ENCODE data around the gene TMUB2.
"Not testable (repeated sequence)": the region's sequence is repeated elsewhere in the genome, so short reads cannot be mapped to it uniquely, and the experiment has no call there.

The TMUB2 gene

DNA sequence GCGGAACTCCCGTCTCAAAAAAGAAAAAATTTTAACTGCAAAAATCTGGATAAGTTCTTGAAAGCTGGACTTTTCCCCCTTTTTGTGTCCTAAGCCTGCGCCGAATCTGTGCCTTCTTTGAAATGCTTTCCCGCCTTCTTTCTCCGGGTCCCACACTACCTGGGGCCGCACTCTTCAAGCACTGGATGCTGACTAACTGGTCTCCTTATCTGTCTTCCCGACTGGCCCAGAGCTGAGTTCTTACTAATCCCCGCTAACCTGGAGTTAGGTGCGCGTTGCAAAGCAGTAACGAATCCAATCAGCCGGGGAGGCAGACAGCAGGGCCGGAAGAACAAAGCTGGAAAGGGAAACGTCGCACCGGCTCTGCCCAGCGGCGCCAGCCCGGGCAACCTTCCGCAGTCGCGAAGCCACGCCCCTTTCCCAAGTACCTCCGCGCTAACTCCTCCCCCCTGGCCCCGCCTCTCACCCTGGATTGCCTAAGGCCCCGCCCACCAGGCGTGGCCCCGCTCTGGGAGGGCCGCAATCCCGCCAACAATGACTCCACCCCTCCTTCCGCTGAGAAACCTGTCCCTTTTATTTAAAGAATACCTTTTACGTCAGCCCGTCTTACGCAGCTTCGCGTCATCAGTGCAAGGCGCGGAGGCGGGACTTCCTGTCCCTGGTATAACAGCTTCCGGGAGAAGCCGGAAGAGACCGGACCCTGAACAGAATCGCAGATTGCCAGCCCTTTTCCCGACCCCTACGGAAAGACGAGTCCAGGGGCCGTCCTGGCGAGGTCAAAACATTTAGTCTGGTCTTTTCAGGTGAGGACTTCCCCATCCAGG, at the start of gene TMUB2:
Gene TMUB2 (plus strand): TSS at position 666 of the 824 bp plus-strand sequence. CDS start 737 bp downstream, outside the sequence.
- DNase-seq (ENCODE audit: low read depth), result peak; percentile 99

DNA sequence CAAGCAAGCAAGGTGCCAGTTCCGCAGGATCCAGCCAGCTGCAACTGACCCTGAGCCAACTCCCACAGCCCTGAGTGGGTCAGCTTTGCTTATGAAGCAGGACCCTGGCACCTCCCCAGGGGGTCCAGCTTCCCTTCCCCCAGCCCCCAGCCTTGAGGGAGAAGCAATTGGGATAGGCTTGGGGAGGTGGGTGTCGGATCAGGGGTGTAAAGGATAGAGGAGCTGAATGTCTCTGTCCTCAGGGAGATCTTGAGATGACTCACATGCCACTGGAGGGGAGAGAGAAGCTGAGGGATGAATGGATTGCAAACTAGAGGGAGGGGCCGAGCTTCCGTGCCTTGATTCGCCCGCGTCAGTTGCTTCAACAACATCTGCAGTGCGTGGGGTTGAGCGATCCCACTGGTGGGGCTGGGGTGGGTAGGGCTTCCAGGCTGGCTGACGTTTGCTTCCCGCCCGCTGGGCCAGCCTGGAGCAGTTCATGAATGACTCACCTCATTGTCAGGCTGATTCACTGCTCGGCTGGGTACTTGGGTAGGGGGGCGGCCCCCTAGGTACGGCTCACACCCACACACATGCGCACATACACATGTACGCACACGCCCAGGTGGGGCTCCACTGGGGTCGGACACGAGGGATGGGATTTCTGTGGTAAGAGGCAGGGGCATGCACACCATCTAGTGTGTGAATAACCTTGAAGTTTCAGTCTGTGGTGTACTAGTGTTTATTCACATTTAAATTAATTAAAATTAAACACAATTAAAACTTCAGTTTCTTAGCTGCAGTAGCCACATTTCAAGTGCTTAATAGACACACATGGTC, 48.7 kb upstream of the TMUB2 start:
- DNase-seq (ENCODE audit: low read depth), result peak; percentile 98

GRCh38 chr17:44143921-44144320, 42.9 kb upstream of the TMUB2 start:
- DNase-seq (ENCODE audit: low read depth), result not testable (repeated sequence)

GRCh38 chr17:44144966-44145739, 41.6 kb upstream of the TMUB2 start:
- peak; percentile 29 for DNase-seq (ENCODE audit: low read depth)

- DNase-seq (ENCODE audit: low read depth), result no peak
Measured at GRCh38 chr17:44146375-44147346, 40.1 kb upstream of the TMUB2 start.

GRCh38 chr17:44147812-44148211, 39.0 kb upstream of the TMUB2 start:
- DNase-seq (ENCODE audit: low read depth), result no peak

- not testable (repeated sequence) for DNase-seq (ENCODE audit: low read depth)
Measured at GRCh38 chr17:44149066-44149465, 37.7 kb upstream of the TMUB2 start.

DNA sequence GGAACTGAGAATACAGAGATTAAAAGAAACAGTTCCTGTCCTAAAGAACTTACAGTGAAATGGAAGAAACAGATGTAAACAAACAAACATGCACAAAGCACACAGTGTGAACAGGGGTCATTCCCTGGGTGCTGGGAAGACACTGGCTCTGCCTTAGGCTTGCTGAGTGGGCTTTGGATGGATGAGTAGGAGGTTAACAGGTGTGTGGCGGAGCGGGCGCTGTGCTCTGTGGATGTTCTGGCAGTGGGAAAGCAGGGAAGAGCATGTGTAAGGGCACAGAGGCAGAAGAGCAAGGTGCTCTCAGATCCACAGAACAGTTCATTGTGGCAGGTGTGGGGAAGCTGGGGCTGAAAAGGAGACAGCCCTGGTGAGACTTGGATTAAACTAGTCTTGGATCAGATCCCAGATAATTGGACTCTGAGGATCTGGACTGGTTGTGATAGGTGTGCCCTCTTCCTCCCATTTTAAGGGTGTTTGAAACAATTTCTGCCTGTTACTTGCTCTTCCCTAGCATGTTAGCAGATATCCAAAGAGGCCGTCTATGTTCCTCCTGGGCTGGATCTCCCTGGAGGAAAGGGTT, 36.9 kb upstream of the TMUB2 start:
- no peak for DNase-seq (ENCODE audit: low read depth)

DNA sequence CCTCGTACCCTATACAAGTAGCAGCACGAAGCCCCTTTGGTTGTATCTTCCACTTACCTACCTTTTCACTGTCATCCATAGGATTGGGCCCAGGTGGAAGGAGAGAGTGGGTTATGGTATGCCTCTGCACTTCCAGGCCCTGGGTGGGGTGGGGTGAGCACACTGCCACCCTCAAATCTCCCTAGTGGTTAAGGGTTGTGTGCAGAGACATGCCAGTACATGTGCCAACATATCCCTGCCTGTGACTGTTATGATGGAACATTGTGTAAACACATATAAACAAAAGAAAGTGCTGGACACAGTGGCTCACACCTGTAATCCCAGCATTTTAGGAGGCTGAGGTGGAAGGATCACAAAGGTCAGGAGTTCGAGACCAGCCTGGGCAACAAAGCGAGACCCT, 33.9 kb upstream of the TMUB2 start:
- DNase-seq (ENCODE audit: low read depth), result no peak

DNA sequence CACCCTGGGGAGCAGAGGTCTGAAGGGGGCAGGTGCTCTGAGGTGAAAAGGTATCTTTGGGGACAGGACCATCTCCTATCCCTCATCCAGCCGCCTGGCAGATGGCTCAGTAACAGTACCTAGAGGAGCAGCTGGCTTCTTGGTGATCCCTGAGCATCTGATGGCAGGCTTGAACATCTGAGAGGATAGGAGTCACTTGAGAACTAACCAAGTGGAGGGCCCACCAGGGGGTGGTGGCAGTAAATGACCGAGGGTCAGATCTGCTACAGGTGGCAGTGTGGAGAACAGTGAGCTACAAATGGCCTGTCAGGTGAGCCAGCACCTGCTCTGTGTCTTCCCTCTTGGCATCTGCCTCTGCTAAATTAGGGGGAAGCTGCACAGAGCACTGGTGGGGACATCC, 31.3 kb upstream of the TMUB2 start:
- DNase-seq (ENCODE audit: low read depth), result no peak

GRCh38 chr17:44159519-44160210, 27.1 kb upstream of the TMUB2 start:
- no peak for DNase-seq (ENCODE audit: low read depth)

- DNase-seq (ENCODE audit: low read depth), result no peak
Measured at GRCh38 chr17:44164476-44164875, 22.3 kb upstream of the TMUB2 start.

DNA sequence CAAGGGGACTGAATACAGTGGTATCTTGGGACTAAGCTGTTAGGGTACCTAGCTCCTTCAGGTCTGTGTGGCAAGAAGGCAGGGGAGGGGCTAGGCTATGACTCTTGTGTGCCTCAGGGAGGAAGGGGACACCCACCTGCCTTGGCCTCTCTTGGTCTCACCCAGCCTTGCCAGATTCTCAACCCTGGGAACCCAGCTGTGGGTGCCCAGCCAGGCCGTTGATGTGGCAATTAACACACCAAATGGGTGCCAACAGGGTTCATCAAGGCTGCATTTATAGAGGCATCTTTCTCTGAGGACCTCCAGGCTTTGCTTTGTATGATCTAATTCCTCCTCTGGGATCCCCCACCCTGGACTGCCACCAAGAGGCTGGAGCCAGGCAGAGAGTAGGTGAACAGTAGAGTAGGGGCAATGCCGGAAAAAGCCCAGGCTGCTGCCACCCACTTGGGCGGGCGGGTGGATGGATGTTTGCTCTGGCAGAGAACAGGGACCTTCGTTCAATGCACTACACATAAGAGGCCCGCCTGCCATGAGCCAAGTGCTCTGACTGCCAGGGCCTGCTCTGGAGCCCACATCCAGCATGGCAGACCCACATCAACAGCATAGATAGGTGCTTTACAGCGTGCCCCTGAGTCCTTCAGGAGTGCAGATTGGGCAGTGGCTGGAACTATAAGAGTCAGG, 19.5 kb upstream of the TMUB2 start:
- no peak for DNase-seq (ENCODE audit: low read depth)

DNA sequence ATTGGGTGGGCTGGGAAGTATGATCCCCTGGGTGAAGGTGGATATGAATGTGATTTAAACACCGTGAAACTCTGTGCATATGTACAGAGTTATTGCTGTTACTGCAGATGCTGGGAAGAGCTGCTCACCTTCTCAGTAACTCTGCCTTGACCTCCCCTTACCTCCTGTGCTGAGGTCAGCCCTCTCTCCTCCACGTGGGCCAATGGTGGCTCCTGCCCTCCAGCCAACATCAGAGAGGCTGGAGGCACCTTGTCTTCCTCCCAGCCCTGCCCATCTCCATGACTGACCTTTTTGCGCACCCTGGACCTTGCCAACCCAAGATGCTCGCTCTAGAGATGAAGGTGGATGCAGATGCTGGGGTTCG, 16.7 kb upstream of the TMUB2 start:
- DNase-seq (ENCODE audit: low read depth), result no peak

DNA sequence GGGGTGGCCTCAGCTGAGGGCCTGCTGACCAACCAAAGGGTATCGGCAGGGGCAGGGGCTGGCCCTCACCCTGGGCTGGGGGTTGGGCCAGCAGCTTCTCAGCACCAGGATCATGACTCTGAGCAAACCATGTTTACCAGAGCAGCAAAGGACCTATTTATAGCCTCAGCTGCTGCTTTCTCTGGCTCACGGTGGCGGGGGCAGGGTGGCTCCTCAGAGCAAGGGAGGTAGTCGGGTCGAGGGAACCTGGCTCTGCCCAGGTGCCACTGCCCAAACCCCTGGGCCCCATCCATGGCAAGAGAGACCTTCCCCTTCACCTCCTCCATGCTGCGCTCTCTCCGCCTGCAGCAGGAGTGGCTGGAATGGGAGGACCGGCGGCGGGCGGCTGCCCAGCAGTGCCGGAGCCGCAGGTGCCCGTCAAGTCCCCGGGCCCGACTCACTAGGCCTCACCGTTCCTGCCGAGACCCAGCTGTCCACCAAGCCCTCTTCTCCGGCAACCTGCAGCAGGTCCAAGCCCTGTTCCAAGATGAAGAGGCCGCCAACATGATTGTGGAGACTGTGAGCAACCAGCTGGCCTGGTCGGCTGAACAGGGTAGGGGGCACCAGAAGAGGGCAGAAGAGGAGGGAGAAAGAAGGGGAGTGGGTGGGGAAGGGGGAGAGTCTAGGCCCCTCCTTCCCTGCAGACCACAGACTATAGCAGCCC, 16.1 kb upstream of the TMUB2 start, which contains the start of gene ASB16:
Gene ASB16 (plus strand): TSS at position 206 of the 703 bp plus-strand sequence. CDS start 86 bp downstream, at position 292.
- DNase-seq (ENCODE audit: low read depth), result no peak

DNA sequence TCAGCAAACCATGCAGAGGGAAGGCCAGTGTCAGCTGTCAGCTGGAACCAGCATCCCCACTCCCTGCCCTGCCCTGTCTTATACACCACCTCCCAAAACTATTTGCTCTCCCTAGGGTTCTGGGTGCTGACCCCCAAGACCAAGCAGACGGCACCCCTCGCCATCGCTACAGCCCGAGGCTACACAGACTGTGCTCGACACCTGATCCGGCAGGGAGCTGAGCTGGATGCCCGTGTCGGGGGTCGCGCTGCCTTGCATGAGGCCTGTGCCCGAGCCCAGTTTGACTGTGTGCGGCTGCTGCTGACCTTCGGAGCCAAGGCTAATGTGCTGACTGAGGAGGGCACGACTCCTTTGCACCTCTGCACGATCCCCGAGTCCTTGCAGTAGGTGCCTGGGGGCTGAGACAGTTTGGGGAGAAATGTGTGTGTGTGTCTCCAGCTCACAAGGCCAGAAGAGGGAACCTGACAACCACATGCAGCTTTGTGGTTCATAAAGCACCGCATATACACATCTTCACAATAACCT, 14.8 kb upstream of the TMUB2 start:
- no peak for DNase-seq (ENCODE audit: low read depth)

DNA sequence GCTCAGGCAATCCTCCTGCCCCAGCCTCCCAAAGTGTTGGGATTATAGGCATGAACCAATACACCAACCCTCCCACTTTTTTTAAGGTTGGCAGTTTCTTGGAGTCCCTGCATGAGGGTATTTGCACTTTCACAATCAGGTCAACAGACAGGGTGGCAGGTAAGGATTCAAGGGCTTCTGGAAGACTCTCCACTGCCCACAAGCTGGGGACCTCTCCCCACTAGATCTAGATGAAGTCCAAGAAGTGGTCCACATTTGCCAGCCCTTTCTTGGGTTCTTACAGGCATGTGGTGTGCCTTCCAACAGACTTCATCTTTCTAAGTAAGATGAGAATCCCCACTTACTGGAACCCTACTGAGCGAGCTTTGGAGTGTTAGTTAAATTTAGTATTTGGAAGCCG, 12.3 kb upstream of the TMUB2 start:
- no peak for DNase-seq (ENCODE audit: low read depth)

DNA sequence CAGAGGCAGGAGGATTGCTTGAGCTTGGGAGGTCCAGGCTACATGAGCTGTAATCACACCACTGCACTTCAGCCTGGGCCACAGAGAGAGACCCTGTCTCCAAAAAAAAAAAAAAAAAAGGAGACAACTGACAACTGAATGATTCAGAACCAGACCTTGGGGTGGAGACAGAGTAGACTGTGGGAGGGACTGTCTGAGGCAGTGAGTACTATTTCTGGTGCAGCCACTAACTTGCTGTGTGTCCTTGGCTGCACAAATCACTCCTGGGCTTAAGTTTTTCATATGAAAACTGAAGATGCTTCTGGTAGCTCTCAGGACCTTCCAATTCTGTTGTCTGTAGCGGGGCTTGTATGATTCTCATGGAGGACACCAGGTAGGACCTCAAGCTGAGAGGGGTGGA, 10.5 kb upstream of the TMUB2 start:
- no peak for DNase-seq (ENCODE audit: low read depth)
